HEK293T (cell line): ENCODE data around the gene GRID1.
"Not testable (repeated sequence)": the region's sequence is repeated elsewhere in the genome, so short reads cannot be mapped to it uniquely, and the experiment has no call there.

ENCODE experiments used
- CTCF ChIA-PET: fragments of 350-600 bp; formaldehyde crosslinking; extraction: SDS; loops from one replicate; lab custom pipeline; 2021; ENCODE audit warnings: antibody characterized with exemption, inconsistent platforms; lab: Yijun Ruan, JAX
- POLR2A ChIA-PET: fragments of 350-600 bp; formaldehyde crosslinking; extraction: SDS; loops from one replicate; lab custom pipeline; 2020; ENCODE audit warnings: antibody characterized with exemption, inconsistent platforms; lab: Yijun Ruan, JAX
- DNase-seq: peaks from one replicate; pipeline ENCODE4 v3.0.0; 2012; ENCODE audit warnings: mixed read lengths; ENCODE audit errors: extremely low spot score
- ARNT ChIP-seq: fragments of 450-650 bp; IDR thresholded peaks from 2 replicates; pipeline ENCODE4 v1.6.1; 2017; ENCODE audit warnings: mild to moderate bottlenecking
- BHLHE40 ChIP-seq: fragments of 450-650 bp; IDR thresholded peaks from 2 replicates; pipeline ENCODE4 v1.6.1; 2016; ENCODE audit warnings: mild to moderate bottlenecking, moderate library complexity, borderline replicate concordance
- CTBP1 ChIP-seq: fragments of 450-650 bp; IDR thresholded peaks from 2 replicates; pipeline ENCODE4 v1.6.1; 2016; ENCODE audit warnings: borderline replicate concordance
- ELF4 ChIP-seq: fragments of 450-650 bp; IDR thresholded peaks from 2 replicates; pipeline ENCODE4 v1.6.1; 2017; ENCODE audit warnings: antibody characterized with exemption
- FOXA1 ChIP-seq: fragments of 450-650 bp; IDR thresholded peaks from 2 replicates; pipeline ENCODE4 v1.6.1; 2016; ENCODE audit warnings: mild to moderate bottlenecking
- FOXK2 ChIP-seq: fragments of 450-650 bp; IDR thresholded peaks from 2 replicates; pipeline ENCODE4 v1.6.1; 2016; ENCODE audit warnings: mild to moderate bottlenecking
- FOXM1 ChIP-seq: fragments of 450-650 bp; IDR thresholded peaks from 2 replicates; pipeline ENCODE4 v1.6.1; 2017; ENCODE audit warnings: mild to moderate bottlenecking, borderline replicate concordance
- HDGF ChIP-seq: fragments of 450-650 bp; IDR thresholded peaks from 2 replicates; pipeline ENCODE4 v1.6.1; 2017; ENCODE audit warnings: antibody characterized with exemption, borderline replicate concordance
- L3MBTL2 ChIP-seq: fragments of 450-650 bp; conservative IDR thresholded peaks from 2 replicates; pipeline ENCODE4 v1.6.1; 2016; ENCODE audit warnings: mild to moderate bottlenecking
- LEF1 ChIP-seq: fragments of 450-650 bp; IDR thresholded peaks from 2 replicates; pipeline ENCODE4 v1.6.1; 2017; ENCODE audit warnings: mild to moderate bottlenecking, borderline replicate concordance
- NFRKB ChIP-seq: fragments of 450-650 bp; IDR thresholded peaks from 2 replicates; pipeline ENCODE4 v1.6.1; 2016; ENCODE audit warnings: mild to moderate bottlenecking, moderate library complexity
- SP1 ChIP-seq: fragments of 450-650 bp; IDR thresholded peaks from 2 replicates; pipeline ENCODE4 v1.6.1; 2017
- SUZ12 ChIP-seq: fragments of 450-650 bp; IDR thresholded peaks from 2 replicates; pipeline ENCODE4 v1.6.1; 2016; ENCODE audit warnings: mild to moderate bottlenecking
- TARDBP ChIP-seq: fragments of 450-650 bp; IDR thresholded peaks from 2 replicates; pipeline ENCODE4 v1.6.1; 2016
- ZNF384 ChIP-seq: fragments of 450-650 bp; IDR thresholded peaks from 2 replicates; pipeline ENCODE4 v1.6.1; 2016
- TF ChIP-seq, protein P1 (sequence below): fragments of 450-650 bp; IDR thresholded peaks from 2 replicates; pipeline ENCODE4 v1.6.1; 2016

Gene GRID1

DNA sequence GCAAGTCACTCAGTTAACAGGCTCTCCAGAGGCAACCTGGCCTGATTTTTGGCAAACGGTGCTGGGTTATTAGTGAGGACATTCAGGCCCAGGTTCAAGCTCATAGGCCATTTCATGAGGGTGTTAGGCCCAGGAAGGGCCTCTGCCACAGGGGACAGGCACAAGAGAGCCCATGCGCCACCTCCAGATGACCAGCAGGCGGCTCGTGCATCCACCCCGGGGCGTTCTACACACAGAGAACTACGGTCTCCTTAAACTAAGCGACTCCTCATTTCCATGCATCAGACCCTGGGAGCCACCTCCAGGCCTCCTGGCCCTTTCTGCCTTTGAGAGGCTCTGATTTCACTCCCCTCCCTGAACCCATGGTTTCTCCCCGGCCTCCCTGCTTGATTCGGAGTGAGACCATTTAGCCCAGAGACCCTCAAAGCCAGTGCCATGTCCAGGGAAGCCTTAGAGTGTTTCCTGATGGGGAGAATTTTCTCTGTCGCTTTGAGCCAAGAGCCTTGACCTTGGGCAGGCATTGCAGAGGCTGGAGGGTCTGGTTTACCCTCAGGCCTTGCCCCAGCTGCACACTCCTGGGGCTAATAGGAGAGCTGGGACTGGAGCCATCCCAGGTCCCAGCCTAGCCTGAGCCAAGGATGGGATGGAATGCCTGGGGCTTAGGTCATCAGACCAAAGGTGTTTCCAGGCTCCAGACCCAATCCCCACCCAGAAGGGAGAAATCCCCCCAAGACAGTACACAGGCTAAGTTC, 188.0 kb downstream of the GRID1 start:
- CTCF ChIA-PET, result interaction anchor here (1.0 kb wide), 1 partner anchor 147 kb away, joined by 3 read pairs; no protein-coding TSS in a partner anchor
- POLR2A ChIA-PET, result no interaction called here
- TF ChIP-seq ELF4, result no peak
- TF ChIP-seq TARDBP, result no peak
- no peak for TF ChIP-seq CTBP1
- no peak for TF ChIP-seq SP1
- no peak for TF ChIP-seq SUZ12
- no peak for TF ChIP-seq FOXA1
- TF ChIP-seq FOXM1, result no peak
- TF ChIP-seq, protein P1, sequence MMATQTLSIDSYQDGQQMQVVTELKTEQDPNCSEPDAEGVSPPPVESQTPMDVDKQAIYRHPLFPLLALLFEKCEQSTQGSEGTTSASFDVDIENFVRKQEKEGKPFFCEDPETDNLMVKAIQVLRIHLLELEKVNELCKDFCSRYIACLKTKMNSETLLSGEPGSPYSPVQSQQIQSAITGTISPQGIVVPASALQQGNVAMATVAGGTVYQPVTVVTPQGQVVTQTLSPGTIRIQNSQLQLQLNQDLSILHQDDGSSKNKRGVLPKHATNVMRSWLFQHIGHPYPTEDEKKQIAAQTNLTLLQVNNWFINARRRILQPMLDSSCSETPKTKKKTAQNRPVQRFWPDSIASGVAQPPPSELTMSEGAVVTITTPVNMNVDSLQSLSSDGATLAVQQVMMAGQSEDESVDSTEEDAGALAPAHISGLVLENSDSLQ, result no peak
- no peak for TF ChIP-seq BHLHE40
- TF ChIP-seq L3MBTL2, result no peak
- TF ChIP-seq HDGF, result no peak
- no peak for TF ChIP-seq ZNF384
- TF ChIP-seq ARNT, result no peak
- no peak for TF ChIP-seq LEF1
- no peak for TF ChIP-seq NFRKB
- no peak for TF ChIP-seq FOXK2
- peak; percentile 67 for DNase-seq

DNA sequence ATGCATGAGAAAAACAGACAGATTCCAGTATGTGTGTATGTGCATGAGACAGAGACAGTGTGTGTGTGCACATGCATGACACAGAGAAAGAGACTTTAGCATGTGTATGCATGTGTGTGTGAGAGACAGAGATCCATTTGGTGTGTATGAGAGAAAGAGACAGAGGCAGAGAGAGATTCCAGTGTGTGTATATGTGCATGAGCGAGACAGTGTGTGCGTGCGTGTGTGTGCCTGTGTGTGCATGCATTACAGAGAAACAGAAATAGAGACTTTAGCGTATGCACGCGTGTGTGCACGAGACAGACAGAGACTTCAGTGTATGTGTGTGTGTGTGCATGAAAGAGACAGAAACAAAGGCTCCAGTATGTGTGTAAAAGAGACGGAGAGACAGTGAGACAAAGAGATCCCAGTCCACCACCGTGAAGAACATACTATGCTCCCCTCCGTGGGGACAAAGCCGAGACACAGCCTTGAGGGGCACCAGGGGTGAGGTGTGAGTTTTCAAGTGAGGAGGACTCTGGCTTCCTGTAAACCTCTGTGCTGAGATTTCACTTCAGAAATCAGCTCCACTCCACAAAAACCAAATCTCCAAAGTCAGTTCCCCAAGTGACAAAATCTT, 188.9 kb downstream of the GRID1 start:
- POLR2A ChIA-PET, result no interaction called here
- CTCF ChIA-PET, result interaction anchor here (0.5 to 1.0 kb wide), 2 partner anchors 148 to 244 kb away, joined by 3 to 5 read pairs; no protein-coding TSS in a partner anchor
- TF ChIP-seq L3MBTL2, result no peak
- no peak for TF ChIP-seq FOXA1
- no peak for TF ChIP-seq ARNT
- no peak for TF ChIP-seq CTBP1
- no peak for TF ChIP-seq FOXK2
- no peak for TF ChIP-seq HDGF
- TF ChIP-seq SP1, result no peak
- DNase-seq, result no peak

DNA sequence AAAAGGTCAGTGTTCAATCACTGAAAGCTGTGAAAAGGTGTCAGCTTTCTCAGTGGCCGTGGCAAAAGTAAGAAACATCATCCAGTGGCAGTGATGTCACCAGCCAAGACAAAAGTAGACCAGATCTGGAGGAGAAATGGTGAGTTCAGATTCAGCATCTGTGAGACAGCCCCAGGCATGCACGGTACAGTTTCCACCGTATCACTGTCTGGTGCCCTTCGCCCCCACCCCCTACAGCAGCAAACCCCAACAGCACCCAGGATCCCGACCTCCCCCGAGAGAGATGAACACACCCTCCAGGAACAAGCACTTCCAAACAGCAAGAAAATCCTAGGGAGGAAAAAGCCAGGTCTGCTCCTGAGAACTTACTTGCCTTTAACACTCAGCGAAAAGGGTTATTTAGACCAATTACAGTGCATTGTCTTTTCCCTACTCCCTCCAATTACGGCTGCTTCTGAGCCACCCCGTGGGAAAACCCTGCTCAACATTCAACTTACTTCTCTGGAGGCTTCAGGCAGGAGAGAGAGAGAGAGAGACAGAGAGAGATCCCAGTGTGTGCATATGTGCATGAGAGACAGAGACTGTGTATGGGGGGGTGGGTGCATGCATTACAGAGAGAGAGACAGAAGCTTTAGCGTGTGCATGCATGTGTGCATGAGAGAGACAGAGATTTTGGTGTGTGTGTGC, 189.6 kb downstream of the GRID1 start:
- no peak for TF ChIP-seq L3MBTL2
- CTCF ChIA-PET, result no interaction called here
- DNase-seq, result no peak
- POLR2A ChIA-PET, result no interaction called here

DNA sequence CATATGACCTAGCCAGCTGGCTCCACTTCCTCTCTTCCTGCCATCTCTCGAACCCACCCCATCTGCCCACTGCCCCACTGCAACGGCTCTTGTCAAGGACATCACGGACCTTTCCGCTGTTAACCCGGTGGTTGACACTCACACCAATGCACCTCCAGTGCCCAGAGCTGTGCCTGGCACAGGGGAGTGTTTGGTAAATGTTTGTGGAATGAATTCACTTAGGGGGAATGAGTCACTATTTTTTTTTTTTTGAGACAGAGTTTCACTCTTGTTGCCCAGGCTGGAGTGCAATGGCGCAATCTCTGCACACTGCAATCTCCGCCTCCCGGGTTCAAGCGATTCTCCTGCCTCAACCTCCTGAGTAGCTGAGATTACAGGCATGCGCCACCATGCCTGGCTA, 191.1 kb downstream of the GRID1 start:
- CTCF ChIA-PET, POLR2A ChIA-PET, DNase-seq: not testable (repeated sequence)

DNA sequence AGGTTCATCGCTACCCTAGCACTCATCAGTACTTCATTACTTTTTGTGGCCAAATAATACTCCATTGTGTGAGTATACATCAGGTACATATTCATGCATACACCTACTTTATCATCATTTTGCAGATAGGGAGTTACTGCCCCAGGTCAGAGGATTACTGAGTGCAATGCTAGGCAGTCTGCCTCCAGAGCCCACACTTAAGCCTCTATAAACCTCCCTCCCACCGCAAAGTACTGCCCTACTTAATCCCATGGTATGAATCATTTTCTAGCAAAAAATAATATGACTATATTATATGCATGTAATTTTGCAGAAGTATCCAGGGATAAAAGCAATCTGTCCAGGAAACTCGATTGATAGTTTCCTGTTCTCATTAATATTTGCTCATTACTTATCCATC, 194.3 kb downstream of the GRID1 start:
- POLR2A ChIA-PET, result no interaction called here
- no peak for DNase-seq
- TF ChIP-seq FOXK2 (no peak), NFRKB (no peak), ARNT (no peak), L3MBTL2 (no peak), SUZ12 (no peak), ELF4 (no peak), SP1 (no peak), BHLHE40 (no peak), CTBP1 (no peak), TARDBP (no peak), LEF1 (no peak), ZNF384 (no peak), HDGF (no peak), FOXA1 (no peak), FOXM1 (no peak)
- TF ChIP-seq, protein P1, result no peak
- CTCF ChIA-PET, result no interaction called here

DNA sequence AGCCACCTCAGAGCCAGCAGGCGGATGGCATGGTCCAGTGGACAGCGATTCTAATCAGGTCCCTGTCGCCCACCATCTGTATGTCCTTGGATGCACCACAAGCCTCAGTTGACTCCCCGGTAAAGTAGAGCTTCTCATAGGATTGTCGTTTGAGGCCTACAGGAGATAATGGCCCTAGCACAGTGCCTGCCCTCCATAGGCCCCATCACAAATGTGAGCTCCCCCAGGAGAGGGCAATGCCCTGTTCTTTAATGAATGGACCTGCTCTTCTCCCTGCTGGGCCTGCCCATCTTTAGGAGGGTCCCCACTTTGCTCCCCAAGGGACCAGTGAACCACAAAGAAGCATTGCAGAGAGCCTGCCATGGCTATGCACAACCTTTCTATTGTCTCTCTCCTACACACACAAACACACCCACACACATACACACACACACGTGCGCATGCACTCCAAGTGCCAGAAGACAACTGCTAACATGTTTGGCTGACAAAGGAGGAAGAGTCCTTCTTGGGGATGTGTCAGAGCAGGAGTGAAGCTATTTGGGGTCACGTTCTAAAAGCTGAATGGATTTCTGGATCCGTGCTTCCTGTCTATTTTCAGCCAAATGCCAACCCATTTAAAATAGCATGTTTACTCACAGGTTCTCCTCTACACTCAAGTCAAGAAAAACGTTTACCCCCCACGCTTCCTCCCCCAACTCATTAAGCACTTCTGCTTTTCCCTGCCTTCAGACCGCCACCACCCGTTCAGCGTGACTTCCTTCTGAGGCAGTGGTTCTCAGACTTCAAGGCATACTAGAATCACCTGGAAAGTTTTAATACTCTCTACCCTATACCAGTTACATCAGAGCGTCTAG, 196.1 kb downstream of the GRID1 start:
- DNase-seq, result no peak
- ChIA-PET CTCF (interaction anchor here (0.7 kb wide), 1 partner anchor 31 kb away, joined by 3 read pairs; no protein-coding TSS in a partner anchor), POLR2A (no interaction called here)
- no peak for TF ChIP-seq ARNT
